Measurements from ENCODE around the gene UQCRH.

The UQCRH gene

DNA sequence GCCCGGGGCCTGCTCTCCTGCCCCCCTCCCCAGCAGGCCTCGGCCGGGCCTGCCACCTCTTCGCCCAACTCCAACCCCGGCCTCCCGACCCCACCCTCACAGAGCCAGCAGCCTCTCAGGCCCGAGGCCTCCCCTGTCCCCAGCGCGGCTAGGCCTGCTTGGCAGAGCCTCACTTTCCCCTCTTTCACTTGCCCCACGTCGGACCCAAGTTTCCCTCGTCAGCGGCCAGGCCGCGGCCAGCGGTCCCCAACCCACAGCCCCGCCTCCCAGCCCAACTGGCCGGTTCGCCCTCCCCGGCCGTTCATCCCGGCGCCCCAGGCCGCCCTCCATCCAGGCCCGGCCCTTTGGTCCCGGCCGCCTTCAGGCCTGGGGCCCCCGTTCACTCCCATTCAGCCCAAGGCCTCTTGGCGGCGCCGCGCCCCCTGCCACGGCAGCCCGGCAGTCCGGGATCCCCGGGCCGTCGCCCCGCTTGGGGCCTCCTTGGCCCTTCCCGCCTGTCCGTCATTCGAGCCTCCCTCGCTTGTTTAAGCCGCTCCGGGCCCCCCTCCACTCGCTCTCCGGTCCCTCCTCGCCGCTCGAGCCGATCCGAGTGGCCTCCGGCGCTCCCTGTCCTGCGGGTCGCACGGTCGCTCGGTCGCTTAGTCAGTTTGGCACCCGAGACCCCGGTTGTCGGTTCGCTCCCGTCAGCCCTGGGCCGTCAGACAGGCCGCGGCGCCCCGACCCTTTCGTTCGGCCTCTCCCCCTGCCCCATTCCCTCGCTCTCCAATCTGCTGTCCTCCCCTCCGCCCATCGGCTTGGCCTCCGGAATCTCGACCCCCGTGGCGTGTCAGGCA lies 1.5 kb upstream of the UQCRH start:
- Mint-ChIP-seq H3K4me1 (peaks cover 56% of the 10 kb centered on the region), H3K27ac (peak overlapping the region; percentile 100), H3K9me3 (no peaks in the 10 kb centered on the region), H3K4me3 (peak overlapping the region; percentile 99), H3K36me3 (ENCODE audit: low read depth) (peaks cover 21% of the 10 kb centered on the region), H3K27me3 (ENCODE audit: low read depth, poor library complexity) (no peaks in the 10 kb centered on the region)
- TF ChIP-seq CTCF (IDR thresholded peaks at IDR 0.05) = no peak
- peak; percentile 70 for DNase-seq

- Mint-ChIP-seq H3K36me3 (ENCODE audit: low read depth) (peaks cover 19% of the 10 kb centered on the region), H3K4me1 (peaks cover 62% of the 10 kb centered on the region), H3K9me3 (no peaks in the 10 kb centered on the region), H3K4me3 (peak overlapping the region; percentile 99), H3K27me3 (ENCODE audit: low read depth, poor library complexity) (no peaks in the 10 kb centered on the region), H3K27ac (peak overlapping the region; percentile 100)
- peak; percentile 54 for DNase-seq
- TF ChIP-seq CTCF (IDR thresholded peaks at IDR 0.05) = no peak
These were observed 859 bp upstream of the UQCRH start for GRCh38 chr1:46302641-46303037.

- no peak for TF ChIP-seq CTCF (IDR thresholded peaks at IDR 0.05)
- peaks cover 56% of the 10 kb centered on the region for H3K4me1 Mint-ChIP-seq
These were observed 401 bp downstream of the UQCRH start for GRCh38 chr1:46303872-46304326.

GRCh38 chr1:46306159-46306530 lies 2.6 kb downstream of the UQCRH start:
- no peaks in the 10 kb centered on the region for H3K27me3 Mint-ChIP-seq (ENCODE audit: low read depth, poor library complexity)
- TF ChIP-seq CTCF (IDR thresholded peaks at IDR 0.05) = no peak
- H3K36me3 Mint-ChIP-seq (ENCODE audit: low read depth) = peaks cover 44% of the 10 kb centered on the region
- peaks cover 39% of the 10 kb centered on the region for H3K4me1 Mint-ChIP-seq
- no peak for DNase-seq
- no peak overlapping the region for H3K27ac Mint-ChIP-seq
- H3K4me3 Mint-ChIP-seq = peak overlapping the region; percentile 55
- H3K9me3 Mint-ChIP-seq = no peaks in the 10 kb centered on the region

More at GRCh38 chr1:46303872-46304326, 401 bp downstream of the UQCRH start:
- H3K27me3 Mint-ChIP-seq (ENCODE audit: low read depth, poor library complexity) = no peaks in the 10 kb centered on the region
- DNase-seq = no peak
- no peaks in the 10 kb centered on the region for H3K9me3 Mint-ChIP-seq
- H3K36me3 Mint-ChIP-seq (ENCODE audit: low read depth) = peaks cover 25% of the 10 kb centered on the region
- peak overlapping the region; percentile 100 for H3K27ac Mint-ChIP-seq
- H3K4me3 Mint-ChIP-seq = peak overlapping the region; percentile 99

DNA sequence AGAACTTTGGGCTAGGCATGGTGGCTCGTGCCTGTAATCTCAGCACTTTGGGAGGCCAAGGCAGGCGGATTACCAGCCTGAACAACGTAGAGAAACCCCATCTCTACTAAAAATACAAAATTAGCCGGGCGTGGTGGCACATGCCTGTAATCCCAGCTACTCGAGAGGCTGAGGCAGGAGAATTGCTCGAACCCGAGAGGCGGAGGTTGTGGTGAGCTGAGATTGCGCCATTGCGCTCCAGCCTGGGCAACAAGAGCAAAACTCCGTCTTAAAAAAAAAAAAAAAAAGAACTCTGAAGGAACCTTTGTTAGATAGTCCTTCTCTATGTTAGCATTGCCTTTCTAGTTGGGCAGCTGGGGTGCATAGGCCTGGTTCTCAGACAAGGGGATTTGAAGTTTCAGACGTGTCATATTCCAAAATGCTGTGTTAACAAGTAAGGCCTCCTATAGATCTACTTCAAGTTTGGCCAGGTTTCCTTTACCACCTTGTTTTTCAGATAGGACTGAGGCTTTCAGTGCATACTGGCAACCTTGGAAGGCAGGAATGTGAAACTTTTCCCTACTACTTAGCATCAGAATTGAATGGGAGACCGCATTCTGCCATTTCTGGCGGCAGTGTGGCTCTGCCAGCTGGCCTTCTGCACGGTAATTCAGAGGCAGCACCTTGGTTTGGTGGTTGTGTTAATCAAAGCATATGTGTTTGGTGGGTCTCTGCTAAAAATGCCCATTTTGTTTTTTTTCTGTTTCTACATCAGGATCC lies 6.1 kb downstream of the UQCRH start:
- Mint-ChIP-seq H3K36me3 (ENCODE audit: low read depth) (peaks cover 73% of the 10 kb centered on the region), H3K4me3 (no peak overlapping the region), H3K4me1 (peaks cover 25% of the 10 kb centered on the region), H3K9me3 (no peaks in the 10 kb centered on the region), H3K27me3 (ENCODE audit: low read depth, poor library complexity) (no peaks in the 10 kb centered on the region), H3K27ac (peak overlapping the region; percentile 8)
- TF ChIP-seq CTCF (IDR thresholded peaks at IDR 0.05) = no peak
- DNase-seq = no peak
